A673 (cell line): ENCODE measurements around the gene FNIP1. TPM values are rescaled to one million over a fixed set of nuclear protein-coding genes. Genes with fewer than 3 reads are reported as not detected.
A peak's percentile ranks its signal among the peaks of the same experiment; 100 is the strongest.

Experiments
- BruUV-seq: library from RNA; stranded (reverse); fragments of 400-500 nt; replicated peaks from 2 replicates; lab custom pipeline; 2021; lab: Mats Ljungman, UMichigan
- CTCF ChIA-PET: fragments of 300-600 bp; sonication (Branson Sonifier 250); formaldehyde crosslinking; loops from one replicate; lab custom pipeline; 2022; ENCODE audit warnings: antibody characterized with exemption; lab: Charles Lee
- POLR2A ChIA-PET: fragments of 300-600 bp; sonication (Branson Sonifier 250); formaldehyde crosslinking; loops from one replicate; lab custom pipeline; 2022; ENCODE audit warnings: antibody characterized with exemption; ENCODE audit not compliant: low non-redundant PET; lab: Charles Lee
- DNase-seq: peaks from one replicate; pipeline ENCODE4 v3.0.0-alpha.2; 2015; ENCODE audit warnings: low spot score
- H3K27ac ChIP-seq: fragments of 200-600 bp; sonication (generic); 2 replicates; pipeline ENCODE4 v1.5.1; 2016; ENCODE audit warnings: mixed run types, low read depth, mild to moderate bottlenecking, mixed read lengths, antibody characterized with exemption, low read length; ENCODE audit not compliant: poor library complexity, severe bottlenecking
- H3K27me3 ChIP-seq: fragments of 200-600 bp; sonication (generic); replicated peaks from 2 replicates; pipeline ENCODE4 v1.6.1; 2017; ENCODE audit warnings: mixed run types, low read depth, mild to moderate bottlenecking, mixed read lengths, antibody characterized with exemption, low read length; ENCODE audit not compliant: insufficient read depth, poor library complexity
- H3K36me3 ChIP-seq: fragments of 200-600 bp; sonication (generic); 2 replicates; pipeline ENCODE4 v1.6.1; 2016; ENCODE audit warnings: mixed run types, mild to moderate bottlenecking, mixed read lengths, antibody characterized with exemption, low read length; ENCODE audit not compliant: insufficient read depth, poor library complexity, severe bottlenecking
- H3K4me1 ChIP-seq: fragments of 200-600 bp; sonication (generic); 2 replicates; pipeline ENCODE4 v1.6.1; 2017; ENCODE audit warnings: mixed run types, mild to moderate bottlenecking, mixed read lengths, antibody characterized with exemption, low read length; ENCODE audit not compliant: insufficient read depth, poor library complexity, severe bottlenecking
- H3K4me3 ChIP-seq: fragments of 200-600 bp; sonication (generic); 2 replicates; pipeline ENCODE4 v1.5.1; 2016; ENCODE audit warnings: low read depth, mixed run types, mild to moderate bottlenecking, mixed read lengths, low read length; ENCODE audit not compliant: poor library complexity, severe bottlenecking
- H3K9me3 ChIP-seq: fragments of 200-600 bp; sonication (generic); 2 replicates; pipeline ENCODE4 v1.6.1; 2016; ENCODE audit warnings: mixed run types, low read depth, mild to moderate bottlenecking, mixed read lengths, antibody characterized with exemption, low read length; ENCODE audit not compliant: poor library complexity, severe bottlenecking
- EZH2 ChIP-seq: fragments of 200-600 bp; sonication (generic); IDR thresholded peaks from 2 replicates; pipeline ENCODE4 v1.6.1; 2017; ENCODE audit warnings: borderline replicate concordance, low read depth, mild to moderate bottlenecking, mixed read lengths, antibody characterized with exemption, low read length; ENCODE audit not compliant: poor library complexity, severe bottlenecking
- intact Hi-C: fragments of 100-400 bp; cut with micrococcal nuclease; formaldehyde crosslinking; loops from one replicate; pipeline ENCODE4 v1.10.0; 2022; ENCODE audit not compliant: unreplicated experiment
- total RNA-seq: library from RNA; stranded (reverse); gene quantifications from 2 replicates; pipeline ENCODE4 v1.2.3, GENCODE V29; 2021
- TF ChIP-seq, protein P1 (sequence below): fragments of 300-800, 200-600 bp; sonication (generic); conservative IDR thresholded peaks from 2 replicates; pipeline ENCODE4 v1.5.1; 2017; ENCODE audit warnings: low read depth, mild to moderate bottlenecking, antibody characterized with exemption, low read length, moderate library complexity, mixed read lengths

Gene FNIP1
- total RNA-seq, 1 experiment from 2014 or later = 22.9 TPM

DNA sequence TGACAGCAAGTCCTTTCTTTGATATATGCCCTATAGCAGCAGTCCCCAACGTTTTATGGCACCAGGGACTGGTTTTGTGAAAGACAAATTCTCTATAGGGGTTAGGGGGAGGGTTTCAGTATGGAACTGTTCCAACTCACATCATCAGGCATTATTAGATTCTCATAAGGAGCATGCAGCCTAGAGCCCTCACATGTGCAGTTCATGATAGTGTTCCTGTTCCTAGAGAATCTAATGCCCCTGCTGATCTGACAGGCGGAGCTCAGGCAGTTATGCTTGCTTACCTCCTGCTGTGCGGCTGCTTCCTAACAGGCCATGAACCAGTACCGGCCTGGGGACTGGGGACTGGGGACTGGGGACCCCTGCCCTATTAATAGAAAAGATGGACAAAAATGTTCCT lies 159.1 kb downstream of the FNIP1 start:
- H3K4me1 ChIP-seq = peaks cover 6% of the 10 kb centered on the region
- no peak overlapping the region for H3K4me3 ChIP-seq
- H3K27me3 ChIP-seq = no peaks in the 10 kb centered on the region
- no peaks in the 10 kb centered on the region for H3K9me3 ChIP-seq
- TF ChIP-seq, protein P1, sequence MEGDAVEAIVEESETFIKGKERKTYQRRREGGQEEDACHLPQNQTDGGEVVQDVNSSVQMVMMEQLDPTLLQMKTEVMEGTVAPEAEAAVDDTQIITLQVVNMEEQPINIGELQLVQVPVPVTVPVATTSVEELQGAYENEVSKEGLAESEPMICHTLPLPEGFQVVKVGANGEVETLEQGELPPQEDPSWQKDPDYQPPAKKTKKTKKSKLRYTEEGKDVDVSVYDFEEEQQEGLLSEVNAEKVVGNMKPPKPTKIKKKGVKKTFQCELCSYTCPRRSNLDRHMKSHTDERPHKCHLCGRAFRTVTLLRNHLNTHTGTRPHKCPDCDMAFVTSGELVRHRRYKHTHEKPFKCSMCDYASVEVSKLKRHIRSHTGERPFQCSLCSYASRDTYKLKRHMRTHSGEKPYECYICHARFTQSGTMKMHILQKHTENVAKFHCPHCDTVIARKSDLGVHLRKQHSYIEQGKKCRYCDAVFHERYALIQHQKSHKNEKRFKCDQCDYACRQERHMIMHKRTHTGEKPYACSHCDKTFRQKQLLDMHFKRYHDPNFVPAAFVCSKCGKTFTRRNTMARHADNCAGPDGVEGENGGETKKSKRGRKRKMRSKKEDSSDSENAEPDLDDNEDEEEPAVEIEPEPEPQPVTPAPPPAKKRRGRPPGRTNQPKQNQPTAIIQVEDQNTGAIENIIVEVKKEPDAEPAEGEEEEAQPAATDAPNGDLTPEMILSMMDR = no peak
- TF ChIP-seq EZH2 = no peak
- CTCF ChIA-PET = no interaction called here
- intact Hi-C loops = loop anchor here (5.0 kb wide), 1 partner anchor 160 kb away; the partner anchor contains the start of gene FNIP1
- peak; percentile 23 for DNase-seq
- no peaks in the 10 kb centered on the region for H3K36me3 ChIP-seq
- H3K27ac ChIP-seq = no peak overlapping the region
- no TSS peak for BruUV-seq
- POLR2A ChIA-PET = no interaction called here

DNA sequence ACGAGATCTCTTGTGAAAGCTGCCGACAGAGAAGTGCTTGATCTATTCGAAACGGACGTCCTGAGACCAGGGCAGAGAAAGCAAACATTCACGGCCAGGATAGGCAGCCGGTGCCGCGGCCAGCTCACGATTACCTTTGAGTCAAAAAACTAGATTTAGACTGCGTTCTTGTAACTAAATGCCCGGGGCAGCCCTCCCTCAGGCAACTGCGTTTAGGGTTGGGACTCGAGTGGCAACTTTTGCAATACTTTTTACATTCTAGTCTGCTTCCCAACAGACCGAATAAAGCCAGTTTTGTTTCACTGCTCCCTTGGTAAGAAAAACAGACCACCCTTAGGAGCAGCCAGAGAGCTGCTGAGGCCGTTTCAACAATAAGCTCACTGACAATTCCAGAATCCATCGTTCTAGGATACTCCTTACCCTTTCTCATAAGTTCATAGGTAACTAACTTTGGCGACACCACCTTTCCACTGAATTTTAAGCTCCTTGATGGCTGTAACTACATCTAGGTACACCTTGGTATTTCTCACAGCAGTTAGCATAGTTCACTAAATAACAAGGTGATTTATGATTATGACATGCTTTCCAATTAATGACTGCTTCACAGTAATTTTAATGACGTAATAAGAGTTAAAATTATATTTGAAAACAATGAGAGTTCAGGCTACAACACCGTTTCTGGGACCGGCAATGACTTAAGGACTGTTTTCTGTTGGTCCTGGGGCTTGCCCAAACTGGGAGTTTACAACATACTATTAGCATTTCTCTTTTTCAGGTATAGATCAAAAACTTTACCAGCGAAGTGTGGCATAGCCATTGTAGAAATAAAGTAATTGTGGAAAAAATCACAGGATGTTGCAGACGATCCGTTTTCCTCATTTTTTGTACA lies 160.9 kb downstream of the FNIP1 start:
- H3K27me3 ChIP-seq = no peaks in the 10 kb centered on the region
- no peak for DNase-seq
- no peak for TF ChIP-seq EZH2
- TF ChIP-seq, protein P1 = no peak
- H3K27ac ChIP-seq = peak overlapping the region; percentile 97
- ChIA-PET CTCF (interaction anchor here (0.6 kb wide), 1 partner anchor 481 kb away, joined by 3 read pairs; no protein-coding TSS in a partner anchor), POLR2A (interaction anchor here (0.7 kb wide), 1 partner anchor 524 kb away, joined by 3 read pairs; no protein-coding TSS in a partner anchor)
- BruUV-seq = TSS peak; percentile 98
- no peaks in the 10 kb centered on the region for H3K4me1 ChIP-seq
- H3K9me3 ChIP-seq = no peaks in the 10 kb centered on the region
- H3K36me3 ChIP-seq = no peaks in the 10 kb centered on the region
- intact Hi-C loops = loop anchor here (5.0 kb wide), 1 partner anchor 161 kb away; the partner anchor contains the start of gene FNIP1
- H3K4me3 ChIP-seq = peak overlapping the region; percentile 64

DNA sequence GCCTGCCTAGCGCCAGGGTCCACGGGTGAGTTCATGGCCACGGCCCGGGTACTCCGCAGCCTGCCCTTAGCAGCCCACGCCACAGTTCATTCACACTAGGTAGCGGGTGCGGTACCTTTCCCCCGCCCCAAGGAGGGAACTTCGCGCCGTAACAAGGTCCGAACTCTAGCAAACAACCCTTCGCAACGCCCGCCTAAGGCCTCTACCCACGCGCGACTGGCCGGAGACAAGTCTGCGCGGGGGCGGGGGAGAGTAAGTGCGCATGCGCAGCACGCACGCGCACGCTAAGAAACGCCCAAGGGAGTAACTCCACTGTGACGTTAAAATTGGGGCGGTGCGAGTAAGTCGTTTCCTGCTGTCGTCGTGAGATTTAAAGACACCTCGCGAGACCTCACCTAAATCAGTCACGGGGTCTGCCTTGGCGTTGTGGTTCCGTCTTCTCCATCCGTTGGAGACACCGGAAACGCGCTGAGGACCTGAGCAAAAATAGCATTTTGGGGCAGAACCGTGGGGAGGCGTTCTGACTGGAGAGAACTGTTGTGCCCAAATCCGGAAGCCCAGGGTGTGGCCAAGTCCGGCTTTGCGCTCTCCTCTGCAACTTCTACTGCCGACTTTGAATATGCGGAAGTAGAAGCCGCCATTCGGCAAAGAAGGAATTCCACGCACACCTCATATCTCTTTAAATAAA lies 161.7 kb downstream of the FNIP1 start, which contains the start of gene RAPGEF6:
Gene RAPGEF6, minus strand, starts transcription at position 234 of the 688 bp plus-strand sequence. Its CDS starts 199 bp downstream, at position 35.
- H3K4me1 ChIP-seq = no peaks in the 10 kb centered on the region
- H3K36me3 ChIP-seq = no peaks in the 10 kb centered on the region
- intact Hi-C loops = loop anchor here (5.0 kb wide), 1 partner anchor 162 kb away; the partner anchor contains the start of gene FNIP1
- peak within 1 kb of the TSS; percentile 64 for H3K4me3 ChIP-seq
- no peaks in the 10 kb centered on the region for H3K9me3 ChIP-seq
- peak; percentile 100 for DNase-seq
- no TSS peak for BruUV-seq
- POLR2A ChIA-PET = interaction anchor here (0.7 kb wide), 1 partner anchor 525 kb away, joined by 3 read pairs; no protein-coding TSS in a partner anchor
- TF ChIP-seq EZH2 = no peak
- TF ChIP-seq, protein P1 = no peak
- CTCF ChIA-PET = interaction anchor here (0.6 kb wide), 1 partner anchor 480 kb away, joined by 3 read pairs; no protein-coding TSS in a partner anchor
- no peaks in the 10 kb centered on the region for H3K27me3 ChIP-seq
- peak within 1 kb of the TSS; percentile 97 for H3K27ac ChIP-seq
